NT2/D1 (cell line): Measurements from ENCODE around the gene GRK2.

Experiments used
- SUZ12 ChIP-seq: IDR thresholded peaks from 2 replicates; pipeline ENCODE4 v1.6.1; 2011; ENCODE audit not compliant: insufficient read length, insufficient read depth; ENCODE audit errors: extremely low read depth
- ZNF274 ChIP-seq: IDR thresholded peaks from 2 replicates; pipeline ENCODE4 v1.6.1; 2011; ENCODE audit warnings: mild to moderate bottlenecking, low read depth, low read length

DNA sequence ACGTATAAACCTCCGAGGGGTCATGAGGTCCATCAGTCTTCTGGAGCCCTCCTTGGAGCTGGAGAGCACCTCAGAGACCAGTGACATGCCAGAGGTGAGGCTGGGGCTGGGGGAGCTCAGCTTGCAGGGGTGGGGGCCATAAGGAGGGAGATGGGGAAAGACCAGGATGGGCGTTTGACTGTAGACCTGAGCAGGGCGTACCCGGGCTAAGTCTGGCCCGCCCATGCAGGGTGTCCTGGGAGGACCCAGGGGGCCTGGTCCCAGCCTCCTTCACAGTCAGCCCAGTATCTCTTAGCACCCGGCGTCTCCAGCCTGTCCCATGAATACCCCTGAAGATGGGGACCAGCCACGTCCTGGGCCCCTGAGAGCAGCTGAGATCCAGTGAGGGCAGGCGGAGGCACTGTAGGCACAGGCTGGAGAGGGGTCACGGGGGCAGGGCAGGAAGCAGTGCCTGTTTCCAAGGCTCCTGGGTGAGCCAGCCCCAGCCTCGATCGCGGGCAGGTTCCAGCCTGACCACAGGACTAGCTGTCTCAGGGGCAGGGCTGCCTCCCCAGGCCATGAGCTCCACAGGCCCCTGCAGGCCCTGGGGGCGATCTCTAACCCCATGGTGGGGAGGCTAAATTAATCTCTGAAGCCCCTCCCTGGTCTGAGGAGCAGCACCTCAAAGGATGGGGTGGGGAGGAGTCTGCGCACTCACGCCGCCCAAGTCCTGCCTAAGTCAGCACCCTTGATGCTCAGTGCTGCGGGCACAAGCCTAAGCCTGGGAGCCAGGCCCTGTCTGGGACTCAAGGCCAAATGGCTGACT lies 44.2 kb downstream of the GRK2 start:
- TF ChIP-seq ZNF274 (no peak), SUZ12 (no peak)
